ENCODE measurements around the gene DPP6.

DNA sequence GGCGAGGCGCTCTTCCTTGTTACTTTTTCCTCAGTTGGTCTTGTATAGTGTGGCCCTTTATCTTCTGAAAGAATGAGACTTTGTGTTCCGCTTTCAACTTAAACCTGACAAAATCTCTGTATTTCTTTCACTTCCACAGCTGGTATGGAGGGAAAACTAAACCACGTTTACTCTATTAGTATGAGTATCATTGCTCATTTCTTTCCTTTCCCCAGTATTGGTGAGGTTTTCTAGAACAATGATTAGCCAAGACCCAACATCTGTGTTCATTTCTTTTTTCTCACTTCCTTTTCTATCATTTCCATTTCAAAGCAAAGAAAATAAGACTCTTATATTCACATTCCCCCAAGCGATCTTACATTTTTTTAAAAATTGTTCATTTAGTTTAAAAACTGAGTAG lies 785.4 kb downstream of the DPP6 start:
- TF ChIP-seq, protein P1, sequence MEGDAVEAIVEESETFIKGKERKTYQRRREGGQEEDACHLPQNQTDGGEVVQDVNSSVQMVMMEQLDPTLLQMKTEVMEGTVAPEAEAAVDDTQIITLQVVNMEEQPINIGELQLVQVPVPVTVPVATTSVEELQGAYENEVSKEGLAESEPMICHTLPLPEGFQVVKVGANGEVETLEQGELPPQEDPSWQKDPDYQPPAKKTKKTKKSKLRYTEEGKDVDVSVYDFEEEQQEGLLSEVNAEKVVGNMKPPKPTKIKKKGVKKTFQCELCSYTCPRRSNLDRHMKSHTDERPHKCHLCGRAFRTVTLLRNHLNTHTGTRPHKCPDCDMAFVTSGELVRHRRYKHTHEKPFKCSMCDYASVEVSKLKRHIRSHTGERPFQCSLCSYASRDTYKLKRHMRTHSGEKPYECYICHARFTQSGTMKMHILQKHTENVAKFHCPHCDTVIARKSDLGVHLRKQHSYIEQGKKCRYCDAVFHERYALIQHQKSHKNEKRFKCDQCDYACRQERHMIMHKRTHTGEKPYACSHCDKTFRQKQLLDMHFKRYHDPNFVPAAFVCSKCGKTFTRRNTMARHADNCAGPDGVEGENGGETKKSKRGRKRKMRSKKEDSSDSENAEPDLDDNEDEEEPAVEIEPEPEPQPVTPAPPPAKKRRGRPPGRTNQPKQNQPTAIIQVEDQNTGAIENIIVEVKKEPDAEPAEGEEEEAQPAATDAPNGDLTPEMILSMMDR (conservative IDR thresholded peaks at IDR 0.05 in 1 of 2, IDR thresholded peaks at IDR 0.05 in 1 of 2; ENCODE audit: extremely low read depth in 1 of 2, insufficient read depth in 1 of 2, low read depth in 1 of 2, low read length in 2 of 2) = no peak
- no peak for TF ChIP-seq EZH2 (IDR thresholded peaks at IDR 0.05; ENCODE audit: borderline replicate concordance, low read length)
